Measurements from ENCODE around the gene PTH2.

GRCh38 chr19:49396738-49397505 lies 26.3 kb downstream of the PTH2 start:
- TF ChIP-seq CTCF (optimal IDR thresholded peaks at IDR 0.05 in 1 of 3, IDR thresholded peaks at IDR 0.05 in 1 of 3, conservative IDR thresholded peaks at IDR 0.05 in 1 of 3; ENCODE audit: extremely low read depth in 1 of 3, insufficient read depth in 2 of 3, low read length in 3 of 3) (no peak), EZH2 (IDR thresholded peaks at IDR 0.05; ENCODE audit: low read length) (no peak)

All from keratinocyte (primary cell).